ENCODE data around the gene OR6C74. TPM values are rescaled to one million over a fixed set of nuclear protein-coding genes. Genes with fewer than 3 reads are reported as not detected.

Gene OR6C74
- total RNA-seq, 1 donor from 2014 or later = not detected

DNA sequence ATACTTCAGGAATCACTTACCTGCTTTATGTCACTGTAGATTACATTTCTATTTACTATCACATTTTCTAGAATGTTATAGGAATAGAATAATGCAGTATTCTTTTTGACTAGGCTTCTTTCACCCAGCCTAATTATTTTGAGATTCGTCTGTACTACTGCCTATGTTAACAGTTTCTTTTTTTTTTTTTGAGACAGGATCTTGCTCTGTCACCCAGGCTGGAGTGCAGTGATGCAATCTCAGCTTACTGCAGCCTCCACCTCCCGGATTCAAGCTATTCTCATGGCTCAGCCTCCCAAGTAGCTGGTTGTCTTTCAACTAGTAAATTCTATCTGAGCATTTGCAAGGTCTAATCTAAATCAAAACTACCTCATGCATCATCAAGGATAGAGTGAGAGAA is 45.6 kb downstream of the OR6C74 start:
- H3K36me3 Mint-ChIP-seq (ENCODE audit: low read depth) = no peaks in the 10 kb centered on the region
- H3K27ac Mint-ChIP-seq = no peak overlapping the region
- ChIA-PET CTCF (no interaction called here), POLR2A (no interaction called here)
- H3K4me3 Mint-ChIP-seq = no peak overlapping the region
- H3K9me3 Mint-ChIP-seq = no peaks in the 10 kb centered on the region
- intact Hi-C loops (cut with micrococcal nuclease) = no loop called here
- no peaks in the 10 kb centered on the region for H3K4me1 Mint-ChIP-seq
- H3K27me3 Mint-ChIP-seq = peaks cover 9% of the 10 kb centered on the region
- DNase-seq (no peak), ATAC-seq (ENCODE audit: low read depth) (no peak)
- TF ChIP-seq, protein P1, sequence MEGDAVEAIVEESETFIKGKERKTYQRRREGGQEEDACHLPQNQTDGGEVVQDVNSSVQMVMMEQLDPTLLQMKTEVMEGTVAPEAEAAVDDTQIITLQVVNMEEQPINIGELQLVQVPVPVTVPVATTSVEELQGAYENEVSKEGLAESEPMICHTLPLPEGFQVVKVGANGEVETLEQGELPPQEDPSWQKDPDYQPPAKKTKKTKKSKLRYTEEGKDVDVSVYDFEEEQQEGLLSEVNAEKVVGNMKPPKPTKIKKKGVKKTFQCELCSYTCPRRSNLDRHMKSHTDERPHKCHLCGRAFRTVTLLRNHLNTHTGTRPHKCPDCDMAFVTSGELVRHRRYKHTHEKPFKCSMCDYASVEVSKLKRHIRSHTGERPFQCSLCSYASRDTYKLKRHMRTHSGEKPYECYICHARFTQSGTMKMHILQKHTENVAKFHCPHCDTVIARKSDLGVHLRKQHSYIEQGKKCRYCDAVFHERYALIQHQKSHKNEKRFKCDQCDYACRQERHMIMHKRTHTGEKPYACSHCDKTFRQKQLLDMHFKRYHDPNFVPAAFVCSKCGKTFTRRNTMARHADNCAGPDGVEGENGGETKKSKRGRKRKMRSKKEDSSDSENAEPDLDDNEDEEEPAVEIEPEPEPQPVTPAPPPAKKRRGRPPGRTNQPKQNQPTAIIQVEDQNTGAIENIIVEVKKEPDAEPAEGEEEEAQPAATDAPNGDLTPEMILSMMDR (IDR thresholded peaks at IDR 0.05) = no peak

Other genes starting within 250 kb of the OR6C74 start
- gene NEUROD4, start 224.6 kb upstream of the OR6C74 start, total RNA-seq = not detected in 2 replicates
- not detected in 2 replicates for gene OR9K2, start 118.2 kb upstream of the OR6C74 start, total RNA-seq
- not detected in 2 replicates for gene OR10A7, start 23.6 kb upstream of the OR6C74 start, total RNA-seq
- gene OR6C6, start 52.0 kb downstream of the OR6C74 start, total RNA-seq = not detected in 2 replicates
- not detected in 2 replicates for gene OR6C1, start 69.7 kb downstream of the OR6C74 start, total RNA-seq
- gene OR6C3, start 86.1 kb downstream of the OR6C74 start, total RNA-seq = not detected in 2 replicates
- not detected in 2 replicates for gene OR6C75, start 118.4 kb downstream of the OR6C74 start, total RNA-seq
- gene OR6C65, start 155.9 kb downstream of the OR6C74 start, total RNA-seq = not detected in 2 replicates
- gene OR6C76, start 181.6 kb downstream of the OR6C74 start, total RNA-seq = not detected in 2 replicates
- not detected in 2 replicates for gene OR6C2, start 199.5 kb downstream of the OR6C74 start, total RNA-seq
- gene OR6C70, start 225.5 kb downstream of the OR6C74 start, total RNA-seq = not detected in 2 replicates
- not detected in 2 replicates for gene OR6C68, start 247.8 kb downstream of the OR6C74 start, total RNA-seq